ENCODE measurements around the gene ASB16.

Gene ASB16

DNA sequence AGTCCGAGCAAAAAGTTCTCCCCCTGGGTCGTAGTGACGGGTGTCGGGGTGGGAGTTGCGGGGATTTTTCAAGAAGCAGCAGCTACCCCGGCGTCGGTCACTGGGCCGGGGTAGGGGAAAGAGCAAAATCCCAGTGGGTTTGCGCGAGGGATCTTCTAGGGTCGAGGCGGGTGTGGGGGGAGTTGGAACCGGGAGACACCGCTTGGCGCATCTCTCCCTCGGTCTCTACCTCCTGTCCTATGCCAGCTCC, 51.3 kb downstream of the ASB16 start:
- no peak for DNase-seq (ENCODE audit: low read depth, low spot score)

GRCh38 chr17:44222112-44222869, 51.8 kb downstream of the ASB16 start:
- DNase-seq (ENCODE audit: low read depth, low spot score), result no peak

GRCh38 chr17:44223541-44224071, 53.1 kb downstream of the ASB16 start:
- no peak for DNase-seq (ENCODE audit: low read depth, low spot score)

Measured in activated naive CD8-positive, alpha-beta T cell treated with anti-CD3 and anti-CD28 coated beads, Interleukin-2, amount 50 U/mL, for 16 hours (primary cell).